ENCODE data around the gene COL6A1.

COL6A1 gene

DNA sequence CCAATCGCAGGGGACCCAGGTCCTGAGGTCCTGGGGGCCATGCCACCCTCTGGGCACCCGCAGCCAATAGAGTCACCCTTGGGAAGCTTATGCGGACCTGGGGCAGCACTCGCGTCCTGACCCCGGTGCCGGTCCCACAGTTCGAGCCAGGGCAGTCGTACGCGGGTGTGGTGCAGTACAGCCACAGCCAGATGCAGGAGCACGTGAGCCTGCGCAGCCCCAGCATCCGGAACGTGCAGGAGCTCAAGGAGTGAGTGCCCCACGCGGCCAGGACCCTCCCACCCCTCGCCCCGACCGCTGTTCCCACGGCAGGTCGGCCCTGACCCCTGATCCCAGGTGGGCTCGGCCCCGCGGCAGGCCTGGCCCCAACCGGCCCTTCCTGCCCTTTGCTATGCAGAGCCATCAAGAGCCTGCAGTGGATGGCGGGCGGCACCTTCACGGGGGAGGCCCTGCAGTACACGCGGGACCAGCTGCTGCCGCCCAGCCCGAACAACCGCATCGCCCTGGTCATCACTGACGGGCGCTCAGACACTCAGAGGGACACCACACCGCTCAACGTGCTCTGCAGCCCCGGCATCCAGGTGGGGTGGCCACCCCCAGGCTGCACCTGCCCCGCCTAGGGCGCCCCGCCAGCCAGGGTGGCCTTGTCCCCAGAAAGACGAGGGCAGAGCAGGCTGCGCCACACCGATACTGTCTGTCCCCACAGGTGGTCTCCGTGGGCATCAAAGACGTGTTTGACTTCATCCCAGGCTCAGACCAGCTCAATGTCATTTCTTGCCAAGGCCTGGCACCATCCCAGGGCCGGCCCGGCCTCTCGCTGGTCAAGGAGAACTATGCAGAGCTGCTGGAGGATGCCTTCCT is 20.5 kb downstream of the COL6A1 start:
- TF ChIP-seq, protein P1, sequence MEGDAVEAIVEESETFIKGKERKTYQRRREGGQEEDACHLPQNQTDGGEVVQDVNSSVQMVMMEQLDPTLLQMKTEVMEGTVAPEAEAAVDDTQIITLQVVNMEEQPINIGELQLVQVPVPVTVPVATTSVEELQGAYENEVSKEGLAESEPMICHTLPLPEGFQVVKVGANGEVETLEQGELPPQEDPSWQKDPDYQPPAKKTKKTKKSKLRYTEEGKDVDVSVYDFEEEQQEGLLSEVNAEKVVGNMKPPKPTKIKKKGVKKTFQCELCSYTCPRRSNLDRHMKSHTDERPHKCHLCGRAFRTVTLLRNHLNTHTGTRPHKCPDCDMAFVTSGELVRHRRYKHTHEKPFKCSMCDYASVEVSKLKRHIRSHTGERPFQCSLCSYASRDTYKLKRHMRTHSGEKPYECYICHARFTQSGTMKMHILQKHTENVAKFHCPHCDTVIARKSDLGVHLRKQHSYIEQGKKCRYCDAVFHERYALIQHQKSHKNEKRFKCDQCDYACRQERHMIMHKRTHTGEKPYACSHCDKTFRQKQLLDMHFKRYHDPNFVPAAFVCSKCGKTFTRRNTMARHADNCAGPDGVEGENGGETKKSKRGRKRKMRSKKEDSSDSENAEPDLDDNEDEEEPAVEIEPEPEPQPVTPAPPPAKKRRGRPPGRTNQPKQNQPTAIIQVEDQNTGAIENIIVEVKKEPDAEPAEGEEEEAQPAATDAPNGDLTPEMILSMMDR (IDR thresholded peaks at IDR 0.05; ENCODE audit: low read depth, low read length), result no peak
- no peaks in the 10 kb centered on the region for H3K4me1 ChIP-seq
- no peaks in the 10 kb centered on the region for H3K36me3 ChIP-seq
- H3K27me3 ChIP-seq, result no peaks in the 10 kb centered on the region
- H3K4me3 ChIP-seq (ENCODE audit: low read depth, low read length), result no peak overlapping the region
- DNase-seq, result peak; percentile 5
- H3K9me3 ChIP-seq, result no peaks in the 10 kb centered on the region; the same call in none of the 2 replicates

DNA sequence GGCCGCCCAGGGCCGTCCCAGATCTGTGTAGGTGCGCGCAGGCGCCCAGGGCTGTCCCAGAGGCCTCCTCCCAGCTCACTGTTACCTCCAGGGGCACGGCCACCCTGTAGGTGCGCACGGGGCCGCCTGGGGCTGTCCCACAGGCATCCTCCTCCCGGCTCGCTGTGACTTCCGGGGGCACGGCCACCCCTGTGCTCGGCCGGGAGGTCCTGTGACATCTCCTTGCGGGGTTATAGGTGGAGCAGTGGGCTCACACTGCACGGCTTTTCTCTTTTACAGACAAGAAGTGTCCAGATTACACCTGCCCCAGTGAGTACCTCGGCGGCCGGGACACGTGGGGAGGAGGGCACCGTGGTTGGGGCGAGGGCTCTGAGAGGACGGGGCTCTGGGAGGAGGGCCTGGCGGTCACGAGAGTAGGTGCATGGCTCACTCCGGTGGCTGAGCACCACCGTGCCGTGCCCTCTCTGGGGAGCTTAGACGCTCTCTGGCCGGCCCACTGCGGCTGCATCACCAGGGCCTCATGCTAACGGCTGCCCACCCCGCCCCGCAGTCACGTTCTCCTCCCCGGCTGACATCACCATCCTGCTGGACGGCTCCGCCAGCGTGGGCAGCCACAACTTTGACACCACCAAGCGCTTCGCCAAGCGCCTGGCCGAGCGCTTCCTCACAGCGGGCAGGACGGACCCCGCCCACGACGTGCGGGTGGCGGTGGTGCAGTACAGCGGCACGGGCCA is 21.4 kb downstream of the COL6A1 start:
- Histone ChIP-seq H3K27me3 (no peaks in the 10 kb centered on the region), H3K4me3 (ENCODE audit: low read depth, low read length) (no peak overlapping the region), H3K36me3 (no peaks in the 10 kb centered on the region), H3K9me3 (no peaks in the 10 kb centered on the region; the same call in none of the 2 replicates), H3K4me1 (no peaks in the 10 kb centered on the region)
- DNase-seq, result peak; percentile 8
- TF ChIP-seq, protein P1 (IDR thresholded peaks at IDR 0.05; ENCODE audit: low read depth, low read length), result no peak

- H3K27me3 ChIP-seq, result no peaks in the 10 kb centered on the region
- no peak for DNase-seq
- no peaks in the 10 kb centered on the region for H3K36me3 ChIP-seq
- TF ChIP-seq, protein P1 (IDR thresholded peaks at IDR 0.05; ENCODE audit: low read depth, low read length), result no peak
- H3K9me3 ChIP-seq, result no peaks in the 10 kb centered on the region; the same call in none of the 2 replicates
- H3K4me1 ChIP-seq, result no peaks in the 10 kb centered on the region
- no peak overlapping the region for H3K4me3 ChIP-seq (ENCODE audit: low read depth, low read length)
Measured at GRCh38 chr21:46003575-46004007, 22.0 kb downstream of the COL6A1 start.

DNA sequence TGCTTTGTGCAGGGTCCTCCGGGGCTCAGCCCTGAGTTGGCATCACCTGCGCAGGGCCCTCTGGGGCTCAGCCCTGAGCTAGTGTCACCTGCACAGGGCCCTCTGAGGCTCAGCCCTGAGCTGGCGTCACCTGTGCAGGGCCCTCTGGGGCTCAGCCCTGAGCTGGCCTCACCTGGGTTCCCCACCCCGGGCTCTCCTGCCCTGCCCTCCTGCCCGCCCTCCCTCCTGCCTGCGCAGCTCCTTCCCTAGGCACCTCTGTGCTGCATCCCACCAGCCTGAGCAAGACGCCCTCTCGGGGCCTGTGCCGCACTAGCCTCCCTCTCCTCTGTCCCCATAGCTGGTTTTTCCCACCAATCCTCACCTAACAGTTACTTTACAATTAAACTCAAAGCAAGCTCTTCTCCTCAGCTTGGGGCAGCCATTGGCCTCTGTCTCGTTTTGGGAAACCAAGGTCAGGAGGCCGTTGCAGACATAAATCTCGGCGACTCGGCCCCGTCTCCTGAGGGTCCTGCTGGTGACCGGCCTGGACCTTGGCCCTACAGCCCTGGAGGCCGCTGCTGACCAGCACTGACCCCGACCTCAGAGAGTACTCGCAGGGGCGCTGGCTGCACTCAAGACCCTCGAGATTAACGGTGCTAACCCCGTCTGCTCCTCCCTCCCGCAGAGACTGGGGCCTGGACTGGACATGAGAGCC is 22.7 kb downstream of the COL6A1 start:
- H3K36me3 ChIP-seq, result no peaks in the 10 kb centered on the region
- no peaks in the 10 kb centered on the region for H3K4me1 ChIP-seq
- H3K9me3 ChIP-seq, result no peaks in the 10 kb centered on the region; the same call in none of the 2 replicates
- no peak for DNase-seq
- TF ChIP-seq, protein P1 (IDR thresholded peaks at IDR 0.05; ENCODE audit: low read depth, low read length), result no peak
- no peaks in the 10 kb centered on the region for H3K27me3 ChIP-seq
- no peak overlapping the region for H3K4me3 ChIP-seq (ENCODE audit: low read depth, low read length)

DNA sequence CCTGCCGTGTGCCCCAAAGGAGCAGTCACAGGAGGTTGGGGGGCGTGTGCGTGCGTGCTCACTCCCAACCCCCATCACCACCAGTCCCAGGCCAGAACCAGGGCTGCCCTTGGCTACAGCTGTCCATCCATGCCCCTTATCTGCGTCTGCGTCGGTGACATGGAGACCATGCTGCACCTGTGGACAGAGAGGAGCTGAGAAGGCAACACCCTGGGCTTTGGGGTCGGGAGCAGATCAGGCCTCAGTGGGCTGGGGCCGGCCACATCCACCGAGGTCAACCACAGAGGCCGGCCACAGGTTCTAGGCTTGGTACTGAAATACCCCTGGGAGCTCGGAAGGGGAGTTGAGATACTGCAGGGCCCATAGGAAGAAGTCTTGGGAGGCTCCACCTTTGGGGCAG is 23.5 kb downstream of the COL6A1 start:
- Histone ChIP-seq H3K36me3 (no peaks in the 10 kb centered on the region), H3K9me3 (no peaks in the 10 kb centered on the region; the same call in none of the 2 replicates), H3K27me3 (no peaks in the 10 kb centered on the region), H3K4me1 (no peaks in the 10 kb centered on the region), H3K4me3 (ENCODE audit: low read depth, low read length) (no peak overlapping the region)
- no peak for DNase-seq
- TF ChIP-seq, protein P1 (IDR thresholded peaks at IDR 0.05; ENCODE audit: low read depth, low read length), result no peak
